K562 (cell line): ENCODE results near the gene LRRC61. TPM values are rescaled to one million over a fixed set of nuclear protein-coding genes. Genes with fewer than 3 reads are reported as not detected.

Experiments
- CHD7 ChIP-seq: fragments of 200-600 bp; sonication (generic); IDR thresholded peaks from one replicate; pipeline ENCODE4 v1.6.1; 2012; ENCODE audit warnings: mild to moderate bottlenecking, low read depth, low read length, inconsistent platforms
- ELF1 ChIP-seq: fragments of 200-800 bp; sonication (Bioruptor generic); IDR thresholded peaks from 2 replicates; pipeline ENCODE4 v1.6.1; 2016; ENCODE audit warnings: missing genetic modification characterization, missing compliant biosample characterization
- FOXM1 ChIP-seq, 2 experiments: fragments of 450-650 bp in 1 of 2; sonication (generic) in 1 of 2; formaldehyde crosslinking in 1 of 2; IDR thresholded peaks; 2 replicates each; pipeline versions ENCODE4 v1.6.1 to v1.9.0; 2017 to 2022; ENCODE audit warnings: low read depth in 2 of 2, mild to moderate bottlenecking in 2 of 2, missing genetic modification reagents in 1 of 2, moderate library complexity in 1 of 2
- LCOR ChIP-seq: sonication (generic); formaldehyde crosslinking; IDR thresholded peaks from 2 replicates; pipeline ENCODE4 v1.8.0; 2022; ENCODE audit warnings: mild to moderate bottlenecking, missing genetic modification reagents
- NFRKB ChIP-seq: fragments of 450-650 bp; IDR thresholded peaks from 2 replicates; pipeline ENCODE4 v1.6.1; 2016; ENCODE audit warnings: low read depth
- NR4A1 ChIP-seq, 2 experiments: fragments of 250-450 bp in 1 of 2; fragments of 450-650 bp in 1 of 2; sonication (Bioruptor Pico) in 1 of 2; IDR thresholded peaks; 2 replicates each; pipeline versions ENCODE4 v1.4.0 to v1.6.1; 2016 to 2020; ENCODE audit warnings: mild to moderate bottlenecking in 2 of 2, missing compliant biosample characterization in 1 of 2, missing genetic modification characterization in 1 of 2, moderate library complexity in 1 of 2
- SP1 ChIP-seq: sonication (generic); formaldehyde crosslinking; IDR thresholded peaks from 2 replicates; pipeline ENCODE4 v1.8.1; 2022; ENCODE audit warnings: mild to moderate bottlenecking, missing genetic modification reagents
- ZFP1 ChIP-seq: fragments of 450-650 bp; formaldehyde crosslinking; IDR thresholded peaks from 2 replicates; pipeline ENCODE4 v1.4.0; 2020; ENCODE audit warnings: mild to moderate bottlenecking, mixed read lengths
- ZNF444 ChIP-seq: fragments of 250-450 bp; sonication (Bioruptor Pico); IDR thresholded peaks from 2 replicates; pipeline ENCODE4 v1.4.0; 2020; ENCODE audit warnings: mild to moderate bottlenecking, moderate library complexity
- ZNF511 ChIP-seq: sonication (generic); formaldehyde crosslinking; IDR thresholded peaks from 2 replicates; pipeline ENCODE4 v1.8.0; 2022; ENCODE audit warnings: mild to moderate bottlenecking, missing genetic modification reagents
- ZNF76 ChIP-seq: fragments of 250-450 bp; sonication (Bioruptor Pico); IDR thresholded peaks from 2 replicates; pipeline ENCODE4 v1.4.0; 2020; ENCODE audit warnings: mild to moderate bottlenecking, moderate library complexity, borderline replicate concordance
- ZZZ3 ChIP-seq: fragments of 450-650 bp; IDR thresholded peaks from 2 replicates; pipeline ENCODE4 v1.6.1; 2016; ENCODE audit warnings: antibody characterized with exemption, mild to moderate bottlenecking, moderate library complexity
- polyA plus RNA-seq, 8 experiments: library from polyadenylated mRNA; depleted of rRNA in 4 of 8; stranded (reverse) in 5 of 8; unstranded in 3 of 8; fragments of >200 nt; fragmentation: Nextera tagmentation in 2 of 8; fragmentation: Illumina TruSeq in 1 of 8; extraction: Ambion mirVana in 2 of 8; extraction: Trizol in 1 of 8; gene quantifications; 2 replicates each; pipeline versions ENCODE4 v1.2.1 to v1.2.3, GENCODE V29; 2011 to 2014; ENCODE audit warnings: inconsistent platforms in 1 of 8, missing spikeins in 1 of 8
- total RNA-seq, 7 experiments: library from RNA; depleted of rRNA in 6 of 7; stranded (reverse); fragments of >200 nt in 6 of 7; fragmentation: Illumina TruSeq in 2 of 7; extraction: Trizol in 2 of 7; gene quantifications; 2 replicates each; pipeline versions ENCODE4 v1.2.1 to v1.2.3, GENCODE V29; 2011 to 2021; ENCODE audit warnings: low replicate concordance in 1 of 7
- TF ChIP-seq, protein P1 (sequence below): fragments of 450-650 bp; IDR thresholded peaks from 2 replicates; pipeline ENCODE4 v1.6.1; 2017; ENCODE audit warnings: mild to moderate bottlenecking, moderate library complexity
- TF ChIP-seq, protein P2 (sequence below), 2 experiments: fragments of 250-450 bp in 1 of 2; fragments of 450-650 bp in 1 of 2; sonication (Bioruptor Pico) in 1 of 2; IDR thresholded peaks; 2 replicates each; pipeline versions ENCODE4 v1.6.1 to v1.8.0; 2016 to 2021; ENCODE audit warnings: mild to moderate bottlenecking in 2 of 2, moderate library complexity in 2 of 2, missing compliant biosample characterization in 1 of 2, missing genetic modification characterization in 1 of 2

The LRRC61 gene
- total and polyA plus RNA-seq, 9 of the 15 experiments (the other 6 are each of a cell fraction or from before 2014, with no cell fraction given): 1.3 to 55.2 (median 35.2) TPM

GRCh38 chr7:150313870-150314269 is 9.3 kb upstream of the LRRC61 start (continued):
- TF ChIP-seq CHD7: peak; percentile 75
- no peak for TF ChIP-seq SP1 (CRISPR knock-in tag)
- peak; percentile 7; the same call in 1 of the 2 replicates for TF ChIP-seq NR4A1 (CRISPR knock-in tag; IDR thresholded peaks at IDR 0.05)
- TF ChIP-seq NR4A1 (tag; IDR thresholded peaks at IDR 0.05): peak; percentile 75
- peak; percentile 36; the same call in 1 of the 2 replicates for TF ChIP-seq ZFP1 (CRISPR knock-in tag)
- TF ChIP-seq LCOR: no peak
- no peak for TF ChIP-seq ZZZ3
- TF ChIP-seq, protein P1, sequence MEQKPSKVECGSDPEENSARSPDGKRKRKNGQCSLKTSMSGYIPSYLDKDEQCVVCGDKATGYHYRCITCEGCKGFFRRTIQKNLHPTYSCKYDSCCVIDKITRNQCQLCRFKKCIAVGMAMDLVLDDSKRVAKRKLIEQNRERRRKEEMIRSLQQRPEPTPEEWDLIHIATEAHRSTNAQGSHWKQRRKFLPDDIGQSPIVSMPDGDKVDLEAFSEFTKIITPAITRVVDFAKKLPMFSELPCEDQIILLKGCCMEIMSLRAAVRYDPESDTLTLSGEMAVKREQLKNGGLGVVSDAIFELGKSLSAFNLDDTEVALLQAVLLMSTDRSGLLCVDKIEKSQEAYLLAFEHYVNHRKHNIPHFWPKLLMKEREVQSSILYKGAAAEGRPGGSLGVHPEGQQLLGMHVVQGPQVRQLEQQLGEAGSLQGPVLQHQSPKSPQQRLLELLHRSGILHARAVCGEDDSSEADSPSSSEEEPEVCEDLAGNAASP: no peak
- TF ChIP-seq, protein P2, sequence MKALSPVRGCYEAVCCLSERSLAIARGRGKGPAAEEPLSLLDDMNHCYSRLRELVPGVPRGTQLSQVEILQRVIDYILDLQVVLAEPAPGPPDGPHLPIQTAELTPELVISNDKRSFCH (CRISPR knock-in tag; IDR thresholded peaks at IDR 0.05): no peak
- TF ChIP-seq, protein P2 (tag; IDR thresholded peaks at IDR 0.05): peak; percentile 73; the same call in 1 of the 2 replicates
- no peak for TF ChIP-seq ZNF444
- TF ChIP-seq FOXM1 (IDR thresholded peaks at IDR 0.05; ENCODE audit: low read depth): no peak
- TF ChIP-seq FOXM1 (CRISPR knock-in tag; IDR thresholded peaks at IDR 0.05; ENCODE audit: low read depth): no peak
- TF ChIP-seq ELF1 (tag): no peak
- 0 out of 2 replicates have a peak, but pooled peaks have one; percentile 61 for TF ChIP-seq NFRKB
- 0 out of 2 replicates have a peak, but pooled peaks have one; percentile 56 for TF ChIP-seq ZNF76
- TF ChIP-seq ZNF511 (CRISPR knock-in tag): no peak
